Right atrium auricular region (tissue), 2 donors: ENCODE measurements around the gene BEX1. TPM values are rescaled to one million over a fixed set of nuclear protein-coding genes. Genes with fewer than 3 reads are reported as not detected.
"Not testable (repeated sequence)": the region's sequence is repeated elsewhere in the genome, so short reads cannot be mapped to it uniquely, and the experiment has no call there.

Experiments used
- DNase-seq: peaks from one replicate; pipeline ENCODE4 v3.0.0-alpha.2; 2019; ENCODE audit warnings: low spot score
- H3K27ac ChIP-seq, 2 donors: fragments of 200-600 bp; sonication (generic); 1 replicate in 1 of 2; 2 replicates in 1 of 2; pipeline ENCODE4 v1.5.1; 2016 to 2019
- H3K27me3 ChIP-seq, 2 donors: fragments of 200-600 bp; sonication (generic); one replicate each; pipeline versions ENCODE4 v1.5.1 to v1.6.0; 2017 to 2019
- H3K36me3 ChIP-seq: fragments of 200-600 bp; sonication (generic); one replicate; pipeline ENCODE4 v1.5.1; 2016
- H3K4me1 ChIP-seq, 2 donors: fragments of 200-600 bp; sonication (generic); one replicate each; pipeline versions ENCODE4 v1.5.1 to v1.6.0; 2017 to 2019
- H3K4me3 ChIP-seq, 2 donors: fragments of 200-600 bp; sonication (generic); 1 replicate in 1 of 2; 2 replicates in 1 of 2; pipeline ENCODE4 v1.5.1; 2017 to 2019; ENCODE audit warnings: mild to moderate bottlenecking in 1 of 2, moderate library complexity in 1 of 2
- H3K9me3 ChIP-seq, 2 donors: fragments of 200-600 bp; sonication (generic); one replicate each; pipeline ENCODE4 v1.5.1; 2019
- total RNA-seq, 2 donors: library from RNA; depleted of rRNA; stranded (reverse); fragments of >200 nt; gene quantifications; one replicate each; pipeline ENCODE4 v1.1.0, GENCODE V29; 2016
- TF ChIP-seq, protein P1 (sequence below), 2 donors: fragments of 200-600 bp; sonication (generic); IDR thresholded peaks; one replicate each; pipeline ENCODE4 v1.5.1; 2019; ENCODE audit warnings: antibody characterized with exemption in 2 of 2

Gene BEX1
- total RNA-seq, 2 donors from 2014 or later: 5.9 to 49.2 TPM

DNA sequence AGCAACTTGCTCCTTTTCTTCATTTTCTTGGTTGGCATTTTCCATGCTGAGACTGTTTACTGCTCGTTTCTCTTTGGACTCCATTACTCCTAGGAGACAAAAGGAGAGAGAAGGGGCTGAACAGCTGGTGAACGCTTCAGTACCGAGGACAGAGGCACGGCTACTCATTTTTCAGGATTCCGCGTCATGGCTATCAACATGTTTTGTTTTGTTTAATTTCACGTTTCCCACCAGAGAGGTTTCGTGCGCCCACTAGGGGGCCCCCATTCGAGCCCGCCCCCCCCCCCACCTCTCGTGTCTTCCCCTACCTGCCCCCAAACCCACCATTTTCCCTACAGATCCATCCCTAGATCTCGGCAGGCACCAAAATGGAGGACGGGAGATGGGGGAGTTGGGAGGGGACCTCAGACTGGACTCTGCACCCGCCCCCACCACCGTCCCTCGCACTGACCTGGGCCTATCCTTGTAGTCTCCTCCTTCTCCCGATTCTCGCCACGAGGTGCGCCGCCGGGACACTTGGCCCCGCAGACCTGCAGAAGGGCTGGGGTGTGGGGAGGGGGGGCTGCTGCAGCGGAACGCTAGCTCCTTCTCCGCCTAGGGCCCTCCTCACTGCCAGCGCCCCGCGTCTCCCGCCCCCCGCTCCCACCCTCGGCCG is 653 bp downstream of the BEX1 start:
- TF ChIP-seq, protein P1, sequence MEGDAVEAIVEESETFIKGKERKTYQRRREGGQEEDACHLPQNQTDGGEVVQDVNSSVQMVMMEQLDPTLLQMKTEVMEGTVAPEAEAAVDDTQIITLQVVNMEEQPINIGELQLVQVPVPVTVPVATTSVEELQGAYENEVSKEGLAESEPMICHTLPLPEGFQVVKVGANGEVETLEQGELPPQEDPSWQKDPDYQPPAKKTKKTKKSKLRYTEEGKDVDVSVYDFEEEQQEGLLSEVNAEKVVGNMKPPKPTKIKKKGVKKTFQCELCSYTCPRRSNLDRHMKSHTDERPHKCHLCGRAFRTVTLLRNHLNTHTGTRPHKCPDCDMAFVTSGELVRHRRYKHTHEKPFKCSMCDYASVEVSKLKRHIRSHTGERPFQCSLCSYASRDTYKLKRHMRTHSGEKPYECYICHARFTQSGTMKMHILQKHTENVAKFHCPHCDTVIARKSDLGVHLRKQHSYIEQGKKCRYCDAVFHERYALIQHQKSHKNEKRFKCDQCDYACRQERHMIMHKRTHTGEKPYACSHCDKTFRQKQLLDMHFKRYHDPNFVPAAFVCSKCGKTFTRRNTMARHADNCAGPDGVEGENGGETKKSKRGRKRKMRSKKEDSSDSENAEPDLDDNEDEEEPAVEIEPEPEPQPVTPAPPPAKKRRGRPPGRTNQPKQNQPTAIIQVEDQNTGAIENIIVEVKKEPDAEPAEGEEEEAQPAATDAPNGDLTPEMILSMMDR (IDR thresholded peaks at IDR 0.05): no peak
- no peaks in the 10 kb centered on the region for H3K36me3 ChIP-seq
- H3K4me1 ChIP-seq: no peaks in the 10 kb centered on the region
- no peak overlapping the region for H3K27ac ChIP-seq
- H3K9me3 ChIP-seq: no peaks in the 10 kb centered on the region
- H3K27me3 ChIP-seq: peaks cover 0 to 6% of the 10 kb centered on the region in 2 donors
- peak overlapping the region; percentile 16 to 40 for H3K4me3 ChIP-seq
- no peak for DNase-seq

- Histone ChIP-seq H3K4me3 (no peak overlapping the region), H3K9me3 (no peaks in the 10 kb centered on the region), H3K36me3 (no peaks in the 10 kb centered on the region), H3K27ac (no peak overlapping the region), H3K27me3 (peaks cover 0 to 6% of the 10 kb centered on the region in 2 donors), H3K4me1 (no peaks in the 10 kb centered on the region)
- DNase-seq: no peak
- TF ChIP-seq, protein P1 (IDR thresholded peaks at IDR 0.05): no peak
Measured at GRCh38 chrX:103061486-103061885, 2.5 kb downstream of the BEX1 start.

- no peak overlapping the region for H3K4me3 ChIP-seq
- H3K27me3 ChIP-seq: no peaks in the 10 kb centered on the region
- H3K36me3 ChIP-seq: no peaks in the 10 kb centered on the region
- no peak overlapping the region for H3K27ac ChIP-seq
- no peaks in the 10 kb centered on the region for H3K4me1 ChIP-seq
- no peak for DNase-seq
- TF ChIP-seq, protein P1 (IDR thresholded peaks at IDR 0.05): no peak
- H3K9me3 ChIP-seq: no peaks in the 10 kb centered on the region
Measured at GRCh38 chrX:103056902-103057301, 7.1 kb downstream of the BEX1 start.

- H3K4me3 ChIP-seq: no peak overlapping the region
- TF ChIP-seq, protein P1 (IDR thresholded peaks at IDR 0.05): no peak
- no peaks in the 10 kb centered on the region for H3K4me1 ChIP-seq
- H3K9me3 ChIP-seq: no peaks in the 10 kb centered on the region
- H3K27me3 ChIP-seq: no peaks in the 10 kb centered on the region
- no peak overlapping the region for H3K27ac ChIP-seq
- no peak for DNase-seq
- H3K36me3 ChIP-seq: no peaks in the 10 kb centered on the region
Measured at GRCh38 chrX:103052625-103053024, 11.3 kb downstream of the BEX1 start.

GRCh38 chrX:103051260-103051789 is 12.6 kb downstream of the BEX1 start:
- no peak for DNase-seq
- H3K27me3 ChIP-seq: no peaks in the 10 kb centered on the region
- H3K36me3 ChIP-seq: no peaks in the 10 kb centered on the region
- TF ChIP-seq, protein P1 (IDR thresholded peaks at IDR 0.05): no peak
- peaks cover 0 to 3% of the 10 kb centered on the region in 2 donors for H3K9me3 ChIP-seq
- H3K4me1 ChIP-seq: no peaks in the 10 kb centered on the region
- no peak overlapping the region for H3K27ac ChIP-seq
- H3K4me3 ChIP-seq: no peak overlapping the region

DNA sequence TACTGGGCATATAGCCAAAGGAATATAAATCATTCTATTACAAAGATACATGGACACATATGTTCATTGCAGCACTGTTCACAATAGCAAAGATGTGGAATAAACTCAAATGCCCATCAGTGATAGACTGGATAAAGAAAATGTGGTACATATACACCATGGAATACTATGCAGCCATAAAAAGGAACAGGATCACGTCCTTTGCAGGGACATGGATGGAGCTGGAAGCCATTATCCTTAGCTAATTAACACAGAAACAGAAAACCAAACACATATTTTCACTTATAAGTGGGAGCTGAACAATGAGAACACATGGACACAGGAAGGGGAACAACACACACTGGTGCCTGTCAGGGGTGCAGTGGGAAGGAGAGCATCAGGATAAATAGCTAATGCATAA is 30.6 kb downstream of the BEX1 start:
- H3K4me1 ChIP-seq, H3K27me3 ChIP-seq, H3K36me3 ChIP-seq, DNase-seq, H3K4me3 ChIP-seq, H3K9me3 ChIP-seq, H3K27ac ChIP-seq: not testable (repeated sequence)
